Osteocyte (in vitro differentiated cells): Measurements from ENCODE around the gene OR13F1. TPM values are rescaled to one million over a fixed set of nuclear protein-coding genes. Genes with fewer than 3 reads are reported as not detected.
"Not testable (repeated sequence)": the region's sequence is repeated elsewhere in the genome, so short reads cannot be mapped to it uniquely, and the experiment has no call there.

Experiments
- DNase-seq: peaks from one replicate; pipeline ENCODE4 v3.0.0; 2021; ENCODE audit warnings: mixed read lengths; ENCODE audit not compliant: unreplicated experiment; ENCODE audit errors: extremely low spot score
- H3K27ac Mint-ChIP-seq: one replicate; pipeline ENCODE4 v1.8.0; 2021; ENCODE audit warnings: mild to moderate bottlenecking, mixed read lengths; ENCODE audit not compliant: unreplicated experiment
- H3K27me3 Mint-ChIP-seq: one replicate; pipeline ENCODE4 v1.8.0; 2021; ENCODE audit warnings: mixed read lengths; ENCODE audit not compliant: unreplicated experiment
- H3K36me3 Mint-ChIP-seq: one replicate; pipeline ENCODE4 v1.8.0; 2021; ENCODE audit warnings: mixed read lengths; ENCODE audit not compliant: unreplicated experiment
- H3K4me1 Mint-ChIP-seq: one replicate; pipeline ENCODE4 v1.8.0; 2021; ENCODE audit warnings: mixed read lengths; ENCODE audit not compliant: unreplicated experiment
- H3K4me3 Mint-ChIP-seq: one replicate; pipeline ENCODE4 v1.8.0; 2021; ENCODE audit warnings: mild to moderate bottlenecking, moderate library complexity, mixed read lengths; ENCODE audit not compliant: unreplicated experiment
- H3K9me3 Mint-ChIP-seq: one replicate; pipeline ENCODE4 v1.8.0; 2021; ENCODE audit warnings: mixed read lengths; ENCODE audit not compliant: unreplicated experiment
- CTCF ChIP-seq: fragments of 200-600 bp; sonication (generic); IDR thresholded peaks from 2 replicates; pipeline ENCODE4 v1.5.0; 2021; ENCODE audit warnings: antibody characterized with exemption, mild to moderate bottlenecking, moderate library complexity
- total RNA-seq: library from RNA; stranded (reverse); gene quantifications from 2 replicates; pipeline ENCODE4 v1.2.1, GENCODE V29; 2021

The OR13F1 gene
- total RNA-seq, 1 donor from 2014 or later = not detected

- no peak for TF ChIP-seq CTCF
- no peaks in the 10 kb centered on the region for H3K9me3 Mint-ChIP-seq
- H3K4me1 Mint-ChIP-seq = no peaks in the 10 kb centered on the region
- no peak overlapping the region for H3K27ac Mint-ChIP-seq
- no peak for DNase-seq
- peaks cover 7% of the 10 kb centered on the region for H3K27me3 Mint-ChIP-seq
- no peaks in the 10 kb centered on the region for H3K36me3 Mint-ChIP-seq
- H3K4me3 Mint-ChIP-seq = no peak overlapping the region
Observed at GRCh38 chr9:104485014-104485413, 19.0 kb upstream of the OR13F1 start.

- no peak for DNase-seq
- H3K4me3 Mint-ChIP-seq = no peak overlapping the region
- H3K4me1 Mint-ChIP-seq = no peaks in the 10 kb centered on the region
- H3K9me3 Mint-ChIP-seq = no peaks in the 10 kb centered on the region
- H3K27me3 Mint-ChIP-seq = no peaks in the 10 kb centered on the region
- no peak overlapping the region for H3K27ac Mint-ChIP-seq
- H3K36me3 Mint-ChIP-seq = no peaks in the 10 kb centered on the region
- TF ChIP-seq CTCF = peak; percentile 33
Observed at GRCh38 chr9:104494808-104495207, 9.3 kb upstream of the OR13F1 start.

GRCh38 chr9:104503440-104503839 is 623 bp upstream of the OR13F1 start:
- H3K36me3 Mint-ChIP-seq = no peaks in the 10 kb centered on the region
- no peak for TF ChIP-seq CTCF
- H3K27me3 Mint-ChIP-seq = no peaks in the 10 kb centered on the region
- no peaks in the 10 kb centered on the region for H3K9me3 Mint-ChIP-seq
- no peak overlapping the region for H3K4me3 Mint-ChIP-seq
- no peak overlapping the region for H3K27ac Mint-ChIP-seq
- DNase-seq = no peak
- H3K4me1 Mint-ChIP-seq = no peaks in the 10 kb centered on the region

- Mint-ChIP-seq H3K27me3 (no peaks in the 10 kb centered on the region), H3K27ac (no peak overlapping the region), H3K36me3 (no peaks in the 10 kb centered on the region), H3K4me1 (no peaks in the 10 kb centered on the region), H3K4me3 (no peak overlapping the region), H3K9me3 (no peaks in the 10 kb centered on the region)
- no peak for DNase-seq
- TF ChIP-seq CTCF = no peak
Observed at GRCh38 chr9:104506565-104506964, 2.5 kb downstream of the OR13F1 start.

GRCh38 chr9:104514901-104515300 is 10.8 kb downstream of the OR13F1 start:
- DNase-seq = no peak
- no peaks in the 10 kb centered on the region for H3K4me1 Mint-ChIP-seq
- H3K4me3 Mint-ChIP-seq = no peak overlapping the region
- no peaks in the 10 kb centered on the region for H3K36me3 Mint-ChIP-seq
- no peak for TF ChIP-seq CTCF
- H3K27me3 Mint-ChIP-seq = peaks cover 10% of the 10 kb centered on the region
- H3K27ac Mint-ChIP-seq = no peak overlapping the region
- no peaks in the 10 kb centered on the region for H3K9me3 Mint-ChIP-seq

- H3K27me3 Mint-ChIP-seq, H3K9me3 Mint-ChIP-seq, H3K4me3 Mint-ChIP-seq, DNase-seq, H3K4me1 Mint-ChIP-seq, H3K36me3 Mint-ChIP-seq, H3K27ac Mint-ChIP-seq: not testable (repeated sequence)
Observed at GRCh38 chr9:104520241-104520640, 16.2 kb downstream of the OR13F1 start.
